GM18907 (cell line): ENCODE results near the gene ZNF497.
"Not testable (repeated sequence)": the region's sequence is repeated elsewhere in the genome, so short reads cannot be mapped to it uniquely, and the experiment has no call there.

ENCODE experiments used
- ATAC-seq: cut with Tn5 transposase; IDR thresholded peaks from one replicate; pipeline ENCODE4 v1.9.1; 2021; ENCODE audit warnings: mild to moderate bottlenecking, moderate library complexity; ENCODE audit not compliant: unreplicated experiment

The ZNF497 gene

DNA sequence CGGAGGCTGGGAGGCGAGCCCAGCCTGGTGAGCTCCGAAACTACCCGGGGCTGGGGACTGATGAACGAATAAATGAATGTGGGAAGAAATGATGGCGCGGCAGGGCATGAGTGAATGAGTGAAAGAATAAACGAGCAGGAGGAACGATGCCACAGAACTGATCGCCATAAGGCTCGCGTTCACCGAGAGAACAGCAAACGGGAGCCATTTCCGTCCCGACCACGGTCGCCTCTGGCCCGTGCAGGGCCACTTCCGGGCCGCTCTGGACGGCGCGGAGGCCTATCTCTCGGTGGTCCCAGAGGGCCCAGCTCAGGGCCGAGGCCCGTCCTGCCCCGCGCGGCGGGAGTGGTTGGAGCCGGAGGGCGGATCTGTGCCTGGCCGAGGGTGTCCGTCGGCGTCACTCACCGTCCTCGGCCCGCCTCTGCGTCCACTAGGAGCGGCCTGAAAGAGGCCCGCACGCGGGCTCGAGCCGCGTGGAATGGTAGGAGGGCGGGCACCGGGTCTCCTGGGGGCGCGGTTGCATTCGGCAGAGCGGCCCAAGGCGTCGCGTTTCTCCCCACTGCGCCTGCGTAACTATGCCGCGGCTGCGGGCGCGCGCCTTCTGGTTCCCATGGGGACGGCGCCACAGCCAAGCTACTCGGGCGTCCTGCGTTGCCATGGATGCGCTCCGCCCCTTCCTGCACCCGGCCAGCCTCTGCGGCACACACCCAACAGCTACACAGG, at the start of gene ZNF497:
ZNF497 (minus strand) TSS at position 480 of the 723 bp plus-strand sequence. CDS start 5,116 bp downstream, outside the sequence.
- ATAC-seq: peak; percentile 89

DNA sequence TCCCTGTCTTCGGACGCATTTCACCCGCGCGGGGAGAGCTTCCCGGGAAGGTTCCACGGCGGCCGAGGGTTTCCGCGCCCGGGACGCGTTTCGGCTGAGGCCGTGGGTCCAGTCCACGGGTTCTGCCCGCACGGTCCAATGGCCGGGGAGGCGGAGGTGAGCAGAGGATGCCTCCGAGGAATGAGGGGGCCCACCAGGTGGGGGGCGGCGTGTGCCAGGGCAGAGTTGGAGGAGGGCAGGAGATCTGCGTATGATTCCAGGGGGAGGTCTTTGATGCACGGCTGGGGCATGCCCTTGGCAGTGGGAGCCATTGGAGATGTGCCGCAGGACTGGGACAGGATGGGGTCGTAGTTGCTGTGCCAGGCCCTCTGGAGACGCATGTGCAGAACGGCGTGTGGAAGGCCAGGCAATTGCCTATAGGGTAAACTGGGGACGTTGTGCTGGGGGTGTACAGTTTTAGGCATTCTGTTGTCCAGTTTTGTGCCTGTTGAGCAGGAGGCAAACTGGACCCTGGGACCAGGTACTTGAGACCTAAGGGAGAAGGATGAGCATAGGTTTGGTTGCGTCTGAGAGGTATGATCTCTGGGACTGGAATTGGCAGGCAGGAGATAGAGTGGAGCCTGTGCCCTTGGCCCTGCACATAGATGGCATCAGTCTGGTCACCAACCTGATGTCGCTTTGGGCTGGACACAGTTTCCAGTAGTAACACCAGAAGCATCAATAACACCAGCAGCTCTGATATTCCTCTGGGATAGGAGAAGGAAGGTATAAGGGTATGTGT, 46.6 kb upstream of the ZNF497 start:
- ATAC-seq: peak; percentile 26

- ATAC-seq: peak; percentile 91
These were observed 45.8 kb upstream of the ZNF497 start, which contains the start of gene ZNF584 for GRCh38 chr19:58408152-58409009. ZNF584 (plus strand) TSS chr19:58408649; CDS start chr19:58409148, 499 bp downstream.

DNA sequence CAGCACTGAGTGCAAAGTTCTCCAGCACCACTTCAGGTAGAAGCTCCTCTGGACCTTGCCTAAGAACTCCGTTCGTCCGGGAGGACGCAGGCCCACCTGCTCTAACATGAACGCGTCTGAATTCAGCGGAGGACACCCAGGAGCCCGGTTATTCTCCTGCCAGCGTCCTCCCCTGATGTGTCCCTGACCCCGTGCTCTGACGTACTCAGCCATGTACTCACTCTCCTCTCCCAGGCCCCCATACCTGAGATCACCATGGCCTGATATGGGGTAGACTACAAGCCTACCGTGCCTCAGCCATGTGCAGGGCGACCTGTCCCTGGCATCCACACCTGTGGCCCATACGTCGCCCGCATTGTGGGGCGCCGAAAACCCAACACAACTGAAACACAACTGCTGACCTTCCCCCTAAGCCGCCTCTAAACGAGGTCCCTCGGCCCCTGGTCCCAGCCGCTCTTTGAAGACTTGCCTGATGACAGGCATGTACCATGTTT, 45.2 kb upstream of the ZNF497 start:
- no peak for ATAC-seq

GRCh38 chr19:58406818-58407657, 44.5 kb upstream of the ZNF497 start:
- no peak for ATAC-seq

DNA sequence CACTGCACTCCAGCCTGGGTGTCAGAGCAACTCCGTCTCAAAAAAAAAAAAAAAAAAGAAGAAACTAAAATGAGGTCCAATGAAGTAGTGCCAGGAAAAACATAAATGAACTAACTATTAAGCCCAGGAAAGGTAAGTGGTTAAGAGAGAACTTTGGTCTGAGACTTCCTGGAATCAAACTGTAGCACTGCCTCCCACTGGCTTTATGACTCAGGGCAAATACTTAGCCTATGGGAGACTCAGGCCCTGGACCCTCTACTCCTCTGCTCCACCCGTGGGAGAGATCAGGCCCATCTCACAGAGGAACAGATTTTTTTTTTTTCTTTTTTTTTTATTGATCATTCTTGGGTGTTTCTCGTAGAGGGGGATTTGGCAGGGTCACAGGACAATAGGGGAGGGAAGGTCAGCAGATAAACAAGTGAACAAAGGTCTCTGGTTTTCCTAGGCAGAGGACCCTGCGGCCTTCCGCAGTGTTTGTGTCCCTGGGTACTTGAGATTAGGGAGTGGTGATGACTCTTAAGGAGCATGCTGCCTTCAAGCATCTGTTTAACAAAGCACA, 41.4 kb upstream of the ZNF497 start:
- not testable (repeated sequence) for ATAC-seq

DNA sequence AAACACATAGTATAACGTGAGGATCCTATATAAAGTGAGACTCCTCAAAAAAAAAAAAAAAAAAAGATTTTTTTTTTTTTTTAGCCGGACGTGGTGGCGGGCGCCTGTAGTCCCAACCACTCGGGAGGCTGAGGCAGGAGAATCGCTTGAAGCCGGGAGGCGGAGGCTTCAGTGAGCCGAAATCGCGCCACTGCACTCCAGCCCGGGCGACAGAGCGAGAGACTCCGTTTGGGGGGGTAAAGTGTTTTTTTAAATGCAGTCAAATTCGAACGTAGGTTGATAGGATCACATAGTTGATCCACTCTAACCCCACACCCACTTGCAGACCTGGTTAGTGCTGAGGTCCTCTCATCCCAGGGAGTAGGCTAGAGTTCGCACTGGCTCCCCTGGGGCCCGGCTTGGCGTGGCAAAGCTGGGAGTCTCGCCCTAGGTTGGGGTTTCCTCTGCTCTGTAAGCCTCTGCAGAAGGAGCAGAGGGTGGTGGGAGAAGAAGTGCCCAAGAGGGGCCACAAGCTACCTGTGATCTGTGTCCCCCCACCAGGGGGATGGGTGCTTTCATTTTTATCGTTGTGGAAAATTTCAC, 39.4 kb upstream of the ZNF497 start:
- ATAC-seq: no peak

DNA sequence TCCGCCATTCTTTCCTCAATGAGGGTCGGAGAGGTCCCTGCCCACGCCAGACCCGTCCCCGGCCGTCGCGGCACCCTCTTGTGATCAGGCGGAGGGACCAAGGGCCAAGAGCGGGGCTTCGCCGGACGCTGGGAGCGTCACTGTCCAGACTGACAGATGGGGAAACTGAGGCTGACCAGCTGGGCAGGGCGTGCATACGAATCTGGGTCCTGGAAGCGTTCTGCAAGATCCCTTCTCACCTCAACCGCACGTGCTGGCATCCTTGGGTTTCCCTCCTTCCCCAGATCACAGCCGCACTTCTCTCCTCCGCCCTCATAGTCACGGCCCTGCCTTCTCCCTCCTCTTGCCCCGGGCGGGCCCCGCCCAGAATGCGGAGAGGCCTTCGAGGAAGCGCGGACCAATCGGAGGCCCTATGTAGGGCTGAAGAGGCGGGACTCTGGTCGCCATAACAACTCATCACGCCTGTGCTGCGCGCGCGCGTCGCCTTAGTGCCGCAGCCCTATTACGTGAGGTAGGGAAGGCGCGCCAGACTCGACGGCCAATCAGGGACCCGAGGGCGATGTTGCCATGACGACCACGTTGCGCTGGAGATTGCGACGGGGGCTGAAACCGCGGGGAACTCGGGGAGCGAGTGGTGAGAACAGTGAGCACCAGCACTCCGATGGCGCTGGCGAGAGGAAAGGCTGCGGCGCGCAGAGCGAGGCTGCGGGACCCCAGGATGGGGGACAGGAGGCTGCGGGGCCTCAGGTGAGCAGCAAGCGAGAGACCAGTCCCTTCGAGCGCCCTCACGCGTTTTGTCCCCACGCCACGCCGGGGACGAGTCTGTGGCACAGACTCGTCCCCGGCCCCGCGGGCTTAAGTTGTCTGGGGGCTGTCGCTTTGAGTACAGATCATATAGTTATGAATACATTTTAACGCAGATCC, 38.6 kb upstream of the ZNF497 start:
- peak; percentile 98 for ATAC-seq

- ATAC-seq: no peak
These were observed 37.9 kb upstream of the ZNF497 start for GRCh38 chr19:58400316-58400915.

DNA sequence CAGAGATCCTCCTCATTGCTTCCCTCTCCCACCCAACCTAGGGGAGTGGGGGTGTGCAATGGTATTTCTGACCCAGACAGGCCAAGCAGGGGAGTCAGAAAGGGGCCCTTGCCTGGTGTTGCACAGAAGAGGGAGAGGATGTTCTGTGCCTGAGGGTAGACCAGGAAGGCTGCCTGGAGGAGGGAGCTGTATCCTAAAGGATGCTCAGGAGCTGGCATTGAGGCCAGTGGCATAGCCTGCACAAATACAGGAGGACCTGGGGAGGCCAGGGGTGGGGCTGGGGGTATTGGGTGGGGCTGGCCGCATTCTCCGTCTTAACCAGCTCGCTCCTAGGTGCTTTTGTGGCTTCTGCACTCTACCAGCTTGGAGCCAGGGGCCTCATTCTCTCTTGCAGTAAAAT, 37.4 kb upstream of the ZNF497 start:
- no peak for ATAC-seq

DNA sequence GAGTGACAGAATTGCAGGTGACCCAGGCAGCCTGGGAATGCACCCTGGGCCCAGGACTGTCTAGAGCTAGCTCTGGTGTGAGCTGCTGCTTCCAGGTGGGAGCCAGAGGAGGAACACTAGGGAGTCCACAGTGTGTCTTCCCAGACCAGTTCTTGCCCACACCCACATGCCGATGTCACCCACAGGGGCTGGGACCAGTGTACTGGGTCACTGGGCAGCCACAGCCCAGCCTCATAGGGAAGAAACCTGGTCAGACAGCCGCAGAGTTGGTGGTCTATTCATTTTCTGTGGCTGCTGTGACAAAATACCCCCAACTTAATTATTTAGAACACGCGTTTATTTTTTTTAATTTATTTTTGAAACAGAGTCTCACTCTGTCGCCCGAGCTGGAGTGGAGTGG, 36.0 kb upstream of the ZNF497 start:
- no peak for ATAC-seq

DNA sequence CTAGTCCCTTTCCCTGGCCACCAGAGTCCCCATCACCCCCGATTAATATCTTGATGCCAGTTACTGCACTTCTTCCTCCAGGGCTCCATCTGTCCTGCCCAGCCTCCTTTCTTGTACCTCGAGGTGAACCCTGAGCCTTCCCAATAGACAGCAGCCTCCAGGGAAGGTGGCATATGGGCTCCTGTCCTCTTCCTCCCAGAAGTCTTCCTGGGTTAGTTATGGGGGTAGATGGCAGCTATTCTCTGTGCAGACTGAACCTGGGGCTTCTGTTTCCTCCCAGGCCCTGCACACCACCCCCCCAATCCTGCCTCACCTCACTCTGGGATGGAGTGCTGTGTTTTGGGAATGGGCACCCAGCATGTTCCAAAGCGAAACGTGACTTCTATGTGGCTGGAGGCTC, 35.5 kb upstream of the ZNF497 start:
- ATAC-seq: no peak

- ATAC-seq: no peak
These were observed 35.0 kb upstream of the ZNF497 start for GRCh38 chr19:58397533-58398037.

- ATAC-seq: no peak
These were observed 34.4 kb upstream of the ZNF497 start for GRCh38 chr19:58396691-58397532.

DNA sequence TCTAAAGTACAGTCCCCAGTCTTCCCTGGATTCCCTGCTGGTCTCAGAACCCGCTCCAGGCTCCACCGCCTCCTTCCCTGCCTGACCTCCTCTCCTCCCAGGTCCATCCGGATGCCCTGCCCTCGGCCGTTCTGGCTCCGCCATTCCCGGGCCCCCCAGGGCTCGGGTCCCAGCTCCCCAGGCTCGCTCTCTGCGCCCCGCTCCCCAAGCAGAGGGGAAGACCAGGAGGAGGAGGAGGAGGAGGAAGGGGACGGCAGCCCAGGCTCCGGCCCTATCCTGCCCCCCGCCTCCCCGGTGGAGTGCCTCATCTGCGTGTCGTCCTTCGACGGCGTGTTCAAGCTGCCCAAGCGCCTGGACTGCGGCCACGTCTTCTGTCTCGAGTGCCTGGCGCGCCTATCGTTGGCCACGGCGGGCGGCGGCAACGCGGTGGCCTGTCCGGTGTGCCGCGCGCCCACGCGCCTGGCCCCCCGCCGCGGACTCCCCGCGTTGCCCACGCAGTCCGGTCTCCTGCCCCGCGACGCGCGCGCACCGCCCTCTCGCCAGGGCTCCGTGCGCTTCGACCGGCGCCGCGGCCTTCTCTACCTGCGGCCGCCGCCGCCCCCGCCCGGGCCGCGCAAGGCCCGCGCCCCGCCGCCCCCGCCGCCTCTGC, 33.6 kb upstream of the ZNF497 start:
- no peak for ATAC-seq

DNA sequence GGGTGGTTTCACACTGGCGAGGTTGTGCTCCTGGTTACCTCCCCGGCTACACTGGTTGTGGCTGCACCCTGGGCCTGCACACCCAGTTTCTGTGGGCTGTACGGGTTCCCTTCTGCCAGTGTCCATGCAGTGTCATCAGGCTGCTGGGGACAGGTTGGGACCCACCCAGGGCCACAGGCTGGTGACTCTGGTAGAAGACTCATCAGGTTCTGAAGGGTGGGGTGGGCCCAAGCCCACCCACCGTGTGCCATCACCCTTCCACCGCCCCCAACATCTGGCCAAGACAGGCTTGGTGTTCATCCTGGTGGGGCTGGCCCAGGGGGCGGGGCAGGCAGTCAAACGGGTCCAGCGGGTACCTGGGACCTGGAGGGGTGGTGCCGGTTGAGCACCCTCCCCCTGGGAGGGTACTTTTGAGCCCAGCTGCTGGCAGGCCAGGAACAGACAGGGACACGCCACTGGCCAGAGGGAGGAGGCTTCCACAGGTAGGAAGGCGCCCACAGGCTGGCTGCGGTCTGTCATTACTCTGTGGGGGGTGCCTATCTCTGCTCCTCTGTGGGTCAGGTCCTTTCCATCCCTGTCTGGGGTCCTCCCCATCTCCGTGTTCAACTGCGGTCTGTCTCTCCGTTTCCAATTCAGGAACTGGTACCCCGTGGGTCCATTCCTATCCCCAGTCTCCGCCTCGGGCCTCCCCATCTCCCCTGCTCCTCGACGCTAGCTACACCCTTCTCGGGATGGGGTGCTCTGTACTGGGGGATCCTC, 32.8 kb upstream of the ZNF497 start, which contains the start of gene RNF225:
RNF225 (plus strand) TSS at position 437 of the 759 bp plus-strand sequence. CDS start 434 bp downstream, outside the sequence.
- ATAC-seq: no peak
